Coronary artery (tissue), 2 donors: ENCODE data around the gene BRF1.

Experiments used
- DNase-seq: peaks from one replicate; pipeline ENCODE4 v3.0.0-alpha.2; 2017; ENCODE audit warnings: low spot score
- H3K27ac ChIP-seq, 2 donors: fragments of 200-600 bp; sonication (generic); one replicate each; pipeline ENCODE4 v1.5.1; 2016 to 2019
- H3K4me3 ChIP-seq: fragments of 200-600 bp; sonication (generic); 2 replicates; pipeline ENCODE4 v1.5.1; 2016; ENCODE audit warnings: mild to moderate bottlenecking, moderate library complexity
- CTCF ChIP-seq: fragments of 200-600 bp; sonication (generic); IDR thresholded peaks from one replicate; pipeline ENCODE4 v1.5.1; 2019; ENCODE audit warnings: antibody characterized with exemption

The BRF1 gene

DNA sequence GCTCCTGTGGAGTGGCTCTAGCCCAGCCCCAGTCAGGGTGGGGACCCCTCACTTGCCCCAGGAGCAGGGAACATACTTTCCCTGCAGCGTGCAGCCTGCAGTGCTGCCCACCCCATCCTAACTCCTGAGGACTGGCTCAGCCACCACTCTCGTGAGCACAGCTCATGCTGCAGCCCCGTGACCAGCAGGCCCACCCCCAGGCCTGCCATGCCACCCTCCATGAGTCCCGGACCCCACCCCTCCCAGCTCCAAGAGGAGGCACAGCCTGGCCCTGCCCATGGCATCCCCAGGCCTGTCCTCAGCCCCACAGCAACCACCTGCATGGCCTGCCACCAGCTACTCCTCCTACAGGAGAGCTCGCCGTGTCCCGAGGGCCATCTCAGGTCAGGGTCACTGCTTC lies 128.3 kb downstream of the BRF1 start:
- Histone ChIP-seq H3K4me3 (no peak overlapping the region), H3K27ac (no peak overlapping the region)
- DNase-seq, result no peak
- no peak for TF ChIP-seq CTCF

DNA sequence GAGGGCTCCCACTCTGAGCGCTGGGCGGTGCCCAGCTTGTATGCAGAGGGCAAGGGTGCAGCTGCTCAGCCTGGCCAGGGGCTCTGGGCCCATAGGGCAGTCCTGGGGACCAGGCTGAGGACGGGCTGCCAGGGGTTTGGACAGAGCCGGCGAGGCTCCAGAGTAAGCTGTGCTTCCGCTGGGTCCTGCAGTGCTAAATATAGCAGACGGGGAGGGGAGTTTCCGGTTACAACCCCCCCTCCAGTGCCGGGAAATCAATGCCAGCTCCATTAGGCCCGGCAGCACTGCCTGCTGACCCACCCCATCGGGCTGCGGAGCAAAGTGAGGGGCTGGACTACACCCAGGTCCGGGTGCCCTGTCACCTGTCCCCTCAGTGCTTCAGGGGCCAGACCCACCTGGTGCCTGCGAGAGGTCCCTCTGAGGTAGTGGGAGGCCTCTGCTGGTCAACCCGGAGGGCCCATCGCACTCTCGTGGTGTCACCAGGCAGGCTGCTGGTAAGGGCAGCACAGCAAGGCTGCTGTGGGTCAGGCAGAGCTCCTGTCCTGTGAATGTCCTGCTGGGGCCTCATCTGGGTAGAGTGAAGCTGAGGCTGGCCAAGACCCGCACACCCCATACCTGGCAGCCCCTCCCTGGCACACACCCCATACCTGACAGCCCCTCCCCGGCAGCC lies 129.7 kb downstream of the BRF1 start:
- Histone ChIP-seq H3K4me3 (no peak overlapping the region), H3K27ac (peak overlapping the region in 1 of 2 donors; percentile 31)
- TF ChIP-seq CTCF, result no peak
- DNase-seq, result no peak

DNA sequence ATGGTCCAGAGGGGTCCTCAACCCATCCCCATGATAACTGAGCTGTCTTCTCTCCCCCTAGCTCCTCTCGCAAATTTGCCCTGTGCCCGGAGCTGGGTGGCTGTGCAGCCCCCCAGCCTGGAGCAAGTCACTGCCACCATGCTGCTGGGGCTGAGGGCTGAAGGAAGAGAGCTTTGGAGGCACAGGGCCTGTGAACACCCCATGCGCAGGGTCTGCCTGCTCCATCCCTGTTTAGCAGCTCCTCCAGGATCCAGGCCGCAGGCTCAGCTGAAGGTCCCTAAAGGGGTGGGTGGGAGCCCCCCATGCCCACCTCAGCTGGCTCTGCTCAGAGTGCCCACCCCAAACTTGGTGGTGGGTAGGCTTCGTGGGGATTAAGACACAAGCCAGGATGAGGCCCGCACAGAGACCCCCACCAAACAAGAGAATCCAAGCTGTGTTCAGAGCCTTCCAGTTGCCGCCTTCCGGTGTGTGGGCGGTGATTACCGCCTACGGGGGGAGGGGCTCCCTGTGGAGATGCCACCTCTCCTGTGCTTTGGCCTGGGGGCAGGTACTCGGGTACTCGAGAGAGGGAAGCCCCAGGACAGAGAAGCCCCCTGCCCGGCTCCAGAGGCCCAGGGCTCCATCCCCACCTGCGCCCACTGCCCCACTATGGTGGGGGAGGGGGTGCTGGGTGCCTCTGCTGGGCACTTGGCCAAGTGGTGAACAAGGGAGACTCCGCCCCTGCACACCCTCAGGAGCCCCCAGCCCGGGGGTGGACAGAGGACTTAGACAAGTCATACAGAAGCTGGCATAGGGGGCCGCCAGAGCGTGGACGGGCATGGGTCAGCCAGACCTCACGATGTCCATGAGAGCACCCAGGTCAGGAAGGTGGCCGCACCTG lies 130.8 kb downstream of the BRF1 start:
- Histone ChIP-seq H3K27ac (no peak overlapping the region), H3K4me3 (no peak overlapping the region)
- no peak for TF ChIP-seq CTCF
- no peak for DNase-seq

- Histone ChIP-seq H3K27ac (peak overlapping the region in 1 of 2 donors; percentile 77), H3K4me3 (peak overlapping the region; percentile 77)
- no peak for TF ChIP-seq CTCF
- DNase-seq, result no peak
Measured at GRCh38 chr14:105168979-105169507, 131.8 kb downstream of the BRF1 start.

GRCh38 chr14:105168496-105168978 lies 132.3 kb downstream of the BRF1 start, which contains the start of gene JAG2:
Gene JAG2 (minus strand): TSS chr14:105168776. CDS start chr14:105168420, 356 bp downstream.
- H3K4me3 ChIP-seq, result peak within 1 kb of the TSS; percentile 77
- H3K27ac ChIP-seq, result peak within 1 kb of the TSS in 1 of 2 donors; percentile 77
- no peak for DNase-seq
- no peak for TF ChIP-seq CTCF

- Histone ChIP-seq H3K27ac (peak overlapping the region in 1 of 2 donors; percentile 77), H3K4me3 (peak overlapping the region; percentile 77)
- no peak for TF ChIP-seq CTCF
- DNase-seq, result no peak
Measured at GRCh38 chr14:105168093-105168420, 132.7 kb downstream of the BRF1 start.
